ENCODE data around the gene ERCC6.

GRCh38 chr10:49521062-49521461 lies 17.9 kb downstream of the ERCC6 start:
- TF ChIP-seq REST (IDR thresholded peaks at IDR 0.05; ENCODE audit: low read depth) = no peak
- no peak for TF ChIP-seq FOXM1 (IDR thresholded peaks at IDR 0.05; ENCODE audit: borderline replicate concordance, low read depth)
- TF ChIP-seq EP300 (IDR thresholded peaks at IDR 0.05; ENCODE audit: borderline replicate concordance) = no peak
- no peak for TF ChIP-seq EGR1 (IDR thresholded peaks at IDR 0.05)
- TF ChIP-seq RAD21 (IDR thresholded peaks at IDR 0.05; ENCODE audit: low read depth) = no peak
- no peak for TF ChIP-seq TEAD4 (IDR thresholded peaks at IDR 0.05)
- TF ChIP-seq CREB1 (IDR thresholded peaks at IDR 0.05; ENCODE audit: low read depth) = no peak
- TF ChIP-seq NFIC (IDR thresholded peaks at IDR 0.05) = no peak
- TF ChIP-seq MAX (IDR thresholded peaks at IDR 0.05) = no peak
- no peak for TF ChIP-seq TAF1 (IDR thresholded peaks at IDR 0.05; ENCODE audit: low read depth)

Measured in Ishikawa (cell line).